ENCODE measurements around the gene SFXN4. TPM values are rescaled to one million over a fixed set of nuclear protein-coding genes. Genes with fewer than 3 reads are reported as not detected.
"Not testable (repeated sequence)": the region's sequence is repeated elsewhere in the genome, so short reads cannot be mapped to it uniquely, and the experiment has no call there.

Gene SFXN4
- total RNA-seq, 2 donors from 2014 or later: 8.3 to 9.5 TPM

GRCh38 chr10:119104654-119105015, 60.9 kb downstream of the SFXN4 start:
- no peaks in the 10 kb centered on the region for H3K36me3 Mint-ChIP-seq (ENCODE audit: low read depth)
- peak overlapping the region; percentile 90 for H3K4me3 Mint-ChIP-seq
- H3K9me3 ChIP-seq (ENCODE audit: control insufficient read depth, low read length, poor library complexity, severe bottlenecking): no peaks in the 10 kb centered on the region
- no peak overlapping the region for H3K27ac Mint-ChIP-seq
- ATAC-seq (no peak), DNase-seq (no peak)
- H3K27me3 Mint-ChIP-seq: no peaks in the 10 kb centered on the region
- H3K4me1 Mint-ChIP-seq: peaks cover 21% of the 10 kb centered on the region

- DNase-seq: peak; percentile 53 to 77 (median 73)
- Mint-ChIP-seq H3K36me3 (ENCODE audit: low read depth) (no peaks in the 10 kb centered on the region), H3K4me3 (peak within 1 kb of the TSS; percentile 96), H3K27me3 (no peaks in the 10 kb centered on the region), H3K4me1 (peaks cover 21% of the 10 kb centered on the region), H3K27ac (peak within 1 kb of the TSS; percentile 93)
- ATAC-seq: peak; percentile 86
- no peaks in the 10 kb centered on the region for H3K9me3 ChIP-seq (ENCODE audit: control insufficient read depth, low read length, poor library complexity, severe bottlenecking)
Observed at GRCh38 chr10:119103903-119104653, 61.4 kb downstream of the SFXN4 start, which contains the start of gene DENND10. Gene DENND10 (plus strand): TSS chr10:119104113. CDS start chr10:119104143, 30 bp downstream.

GRCh38 chr10:119103241-119103902, 62.1 kb downstream of the SFXN4 start:
- no peaks in the 10 kb centered on the region for H3K9me3 ChIP-seq (ENCODE audit: control insufficient read depth, low read length, poor library complexity, severe bottlenecking)
- Mint-ChIP-seq H3K27me3 (no peaks in the 10 kb centered on the region), H3K27ac (peak overlapping the region; percentile 93), H3K36me3 (ENCODE audit: low read depth) (no peaks in the 10 kb centered on the region), H3K4me3 (peak overlapping the region; percentile 96), H3K4me1 (peaks cover 21% of the 10 kb centered on the region)
- no peak for ATAC-seq
- DNase-seq: no peak

- Mint-ChIP-seq H3K27ac (no peak overlapping the region), H3K36me3 (ENCODE audit: low read depth) (no peaks in the 10 kb centered on the region), H3K27me3 (no peaks in the 10 kb centered on the region), H3K4me1 (peaks cover 18% of the 10 kb centered on the region), H3K4me3 (no peak overlapping the region)
- H3K9me3 ChIP-seq (ENCODE audit: control insufficient read depth, low read length, poor library complexity, severe bottlenecking): no peaks in the 10 kb centered on the region
- ATAC-seq (no peak), DNase-seq (no peak)
Observed at GRCh38 chr10:119101366-119102098, 64.0 kb downstream of the SFXN4 start.

GRCh38 chr10:119100434-119101238, 64.9 kb downstream of the SFXN4 start:
- Mint-ChIP-seq H3K4me1 (peaks cover 24% of the 10 kb centered on the region), H3K36me3 (ENCODE audit: low read depth) (no peaks in the 10 kb centered on the region), H3K27me3 (no peaks in the 10 kb centered on the region), H3K27ac (peak overlapping the region; percentile 45), H3K4me3 (no peak overlapping the region)
- no peaks in the 10 kb centered on the region for H3K9me3 ChIP-seq (ENCODE audit: control insufficient read depth, low read length, poor library complexity, severe bottlenecking)
- ATAC-seq: no peak
- no peak for DNase-seq

- Mint-ChIP-seq H3K27me3 (no peaks in the 10 kb centered on the region), H3K4me1 (peaks cover 25% of the 10 kb centered on the region), H3K4me3 (no peak overlapping the region), H3K27ac (no peak overlapping the region), H3K36me3 (ENCODE audit: low read depth) (no peaks in the 10 kb centered on the region)
- H3K9me3 ChIP-seq (ENCODE audit: control insufficient read depth, low read length, poor library complexity, severe bottlenecking): no peaks in the 10 kb centered on the region
- DNase-seq (no peak), ATAC-seq (no peak)
Observed at GRCh38 chr10:119098576-119098975, 66.9 kb downstream of the SFXN4 start.

- H3K27ac Mint-ChIP-seq: peak overlapping the region; percentile 99
- H3K27me3 Mint-ChIP-seq; H3K9me3 ChIP-seq (ENCODE audit: control insufficient read depth, low read length, poor library complexity, severe bottlenecking); H3K4me3 Mint-ChIP-seq; ATAC-seq; DNase-seq; H3K36me3 Mint-ChIP-seq (ENCODE audit: low read depth): not testable (repeated sequence)
- peaks cover 30% of the 10 kb centered on the region for H3K4me1 Mint-ChIP-seq
Observed at GRCh38 chr10:119096641-119097415, 68.7 kb downstream of the SFXN4 start.

- peak in 1 of 3 donors; percentile 9 for DNase-seq
- H3K4me3 Mint-ChIP-seq: peak overlapping the region; percentile 28
- no peaks in the 10 kb centered on the region for H3K27me3 Mint-ChIP-seq
- H3K4me1 Mint-ChIP-seq: peaks cover 34% of the 10 kb centered on the region
- peak overlapping the region; percentile 99 for H3K27ac Mint-ChIP-seq
- no peaks in the 10 kb centered on the region for H3K9me3 ChIP-seq (ENCODE audit: control insufficient read depth, low read length, poor library complexity, severe bottlenecking)
- H3K36me3 Mint-ChIP-seq (ENCODE audit: low read depth): no peaks in the 10 kb centered on the region
- peak; percentile 19 for ATAC-seq
Observed at GRCh38 chr10:119095640-119096039, 69.9 kb downstream of the SFXN4 start.

- peaks cover 45% of the 10 kb centered on the region for H3K4me1 Mint-ChIP-seq
Observed at GRCh38 chr10:119090968-119091367, 74.5 kb downstream of the SFXN4 start.

More at GRCh38 chr10:119090968-119091367, 74.5 kb downstream of the SFXN4 start:
- no peaks in the 10 kb centered on the region for H3K9me3 ChIP-seq (ENCODE audit: control insufficient read depth, low read length, poor library complexity, severe bottlenecking)
- Mint-ChIP-seq H3K4me3 (peak overlapping the region; percentile 78), H3K36me3 (ENCODE audit: low read depth) (no peaks in the 10 kb centered on the region), H3K27me3 (no peaks in the 10 kb centered on the region), H3K27ac (peak overlapping the region; percentile 99)
- DNase-seq (peak; percentile 17 to 30 (median 23)), ATAC-seq (peak; percentile 91)

Other genes starting within 250 kb of the SFXN4 start
- under 1 TPM; 0.15 to 0.34 TPM for gene NANOS1, start 136.0 kb downstream of the SFXN4 start, total RNA-seq
- gene EIF3A, start 84.9 kb downstream of the SFXN4 start, total RNA-seq: 100 to 1,000 TPM; 149 to 169 TPM
- 10 to 100 TPM; 37.4 to 52.1 TPM for gene DENND10, start 61.6 kb downstream of the SFXN4 start, total RNA-seq
- 10 to 100 TPM; 16.4 to 17.1 TPM for gene PRDX3, start 13.1 kb upstream of the SFXN4 start, total RNA-seq
- 10 to 100 TPM; 13.9 to 28.5 TPM for gene GRK5, start 41.9 kb upstream of the SFXN4 start, total RNA-seq